Stomach (tissue), 9 donors: ENCODE data around the gene ACBD3. TPM values are rescaled to one million over a fixed set of nuclear protein-coding genes. Genes with fewer than 3 reads are reported as not detected.
"Not testable (repeated sequence)": the region's sequence is repeated elsewhere in the genome, so short reads cannot be mapped to it uniquely, and the experiment has no call there.

Experiments
- DNase-seq, 2 donors: peaks; one replicate each; pipeline versions ENCODE4 v3.0.0 to v3.0.0-alpha.2; 2013 to 2019
- H3K27ac ChIP-seq, 5 donors: fragments of 200-600 bp in 4 of 5; sonication (generic) in 4 of 5; one replicate each; pipeline ENCODE4 v1.5.1; 2013 to 2019; ENCODE audit warnings: mild to moderate bottlenecking in 1 of 5, moderate library complexity in 1 of 5
- H3K27me3 ChIP-seq, 3 donors: fragments of 200-600 bp; sonication (generic); one replicate each; pipeline ENCODE4 v1.5.1; 2017 to 2019; ENCODE audit warnings: mixed run types in 1 of 3
- H3K36me3 ChIP-seq, 4 donors: fragments of 200-600 bp; sonication (generic); 1 replicate in 3 of 4; 2 replicates in 1 of 4; pipeline ENCODE4 v1.5.1; 2016 to 2019
- H3K4me1 ChIP-seq, 4 donors: fragments of 200-600 bp; sonication (generic); one replicate each; pipeline ENCODE4 v1.5.1; 2016 to 2019
- H3K4me3 ChIP-seq, 4 donors: fragments of 200-600 bp; sonication (generic) in 3 of 4; one replicate each; pipeline ENCODE4 v1.5.1; 2016 to 2019; ENCODE audit warnings: mild to moderate bottlenecking in 1 of 4
- H3K9me3 ChIP-seq, 4 donors: fragments of 200-600 bp; sonication (generic); one replicate each; pipeline ENCODE4 v1.5.1; 2016 to 2019
- EP300 ChIP-seq: sonication (generic); formaldehyde crosslinking; IDR thresholded peaks from one replicate; pipeline ENCODE4 v1.6.1; 2017; ENCODE audit warnings: antibody characterized with exemption
- POLR2A ChIP-seq, 4 donors: fragments of 450-650 bp; IDR thresholded peaks; one replicate each; pipeline ENCODE4 v1.6.1; 2016; ENCODE audit warnings: antibody characterized with exemption in 4 of 4, control low read depth in 2 of 4, mild to moderate bottlenecking in 1 of 4, moderate library complexity in 1 of 4
- POLR2AphosphoS5 ChIP-seq, 3 donors: sonication (generic); formaldehyde crosslinking; IDR thresholded peaks; one replicate each; pipeline ENCODE4 v1.6.1; 2016; ENCODE audit warnings: antibody characterized with exemption in 3 of 3
- WGBS, 5 donors: extraction: QIAGEN DNeasy Blood & Tissue Kit in 3 of 5; methylation state at CpG; one replicate each; pipeline versions ENCODE4 v1.1.5 to v1.1.7; 2013 to 2018; 5-methylcytosine and 5-hydroxymethylcytosine counted together
- intact Hi-C: fragments of 100-400 bp; cut with DNase I; formaldehyde crosslinking; loops from one replicate; pipeline ENCODE4 v1.15.1; 2023; ENCODE audit warnings: low total_unique reads
- polyA plus RNA-seq, 3 donors: library from polyadenylated mRNA; stranded (reverse); fragments of 200-250 nt; gene quantifications; one replicate each; pipeline ENCODE4 v1.2.3, GENCODE V29; 2013
- total RNA-seq, 5 donors: library from RNA; depleted of rRNA; stranded (reverse); fragments of >200 nt; gene quantifications; one replicate each; pipeline versions ENCODE4 v1.1.0 to v1.2.3, GENCODE V29; 2014 to 2016
- TF ChIP-seq, protein P1 (sequence below), 7 experiments: fragments of 450-650 bp in 4 of 7; fragments of 200-600 bp in 3 of 7; sonication (generic) in 3 of 7; IDR thresholded peaks; one replicate each; pipeline ENCODE4 v1.5.1; 2016 to 2019; ENCODE audit warnings: antibody characterized with exemption in 7 of 7, control low read depth in 2 of 7, mild to moderate bottlenecking in 1 of 7
- donor health status: healthy with polysubstance abuse.
- donor health status: Bipolar disorder and iron deficiency.
- donor health status: healthy.

ACBD3 gene
- total and polyA plus RNA-seq, 8 donors, result 9.1 to 132 (median 35.5) TPM

DNA sequence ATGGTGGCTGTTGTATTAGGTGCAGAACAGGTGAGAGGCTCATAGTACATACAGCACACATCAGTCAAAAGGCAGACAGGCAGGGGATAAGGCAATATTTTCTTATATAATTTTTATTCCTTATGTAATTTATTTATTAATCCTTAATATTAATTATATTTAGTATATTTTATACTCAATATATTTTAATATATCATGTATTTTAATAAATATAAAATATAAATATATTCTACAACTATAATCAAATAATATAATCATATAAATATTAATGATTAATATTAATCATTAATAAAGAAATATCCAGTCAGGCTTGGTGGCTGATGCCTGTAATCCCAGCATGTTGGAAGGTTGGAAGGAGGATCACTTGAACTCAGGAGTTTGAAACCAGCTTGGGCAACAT is 17.7 kb upstream of the ACBD3 start:
- intact Hi-C loops, result no loop called here
- H3K4me1 ChIP-seq, result no peaks in the 10 kb centered on the region
- no peaks in the 10 kb centered on the region for H3K36me3 ChIP-seq
- H3K9me3 ChIP-seq, result no peaks in the 10 kb centered on the region
- no peak overlapping the region for H3K27ac ChIP-seq
- TF ChIP-seq POLR2AphosphoS5 (IDR thresholded peaks at IDR 0.05), result no peak
- no peak for TF ChIP-seq POLR2A (IDR thresholded peaks at IDR 0.05)
- TF ChIP-seq, protein P1, sequence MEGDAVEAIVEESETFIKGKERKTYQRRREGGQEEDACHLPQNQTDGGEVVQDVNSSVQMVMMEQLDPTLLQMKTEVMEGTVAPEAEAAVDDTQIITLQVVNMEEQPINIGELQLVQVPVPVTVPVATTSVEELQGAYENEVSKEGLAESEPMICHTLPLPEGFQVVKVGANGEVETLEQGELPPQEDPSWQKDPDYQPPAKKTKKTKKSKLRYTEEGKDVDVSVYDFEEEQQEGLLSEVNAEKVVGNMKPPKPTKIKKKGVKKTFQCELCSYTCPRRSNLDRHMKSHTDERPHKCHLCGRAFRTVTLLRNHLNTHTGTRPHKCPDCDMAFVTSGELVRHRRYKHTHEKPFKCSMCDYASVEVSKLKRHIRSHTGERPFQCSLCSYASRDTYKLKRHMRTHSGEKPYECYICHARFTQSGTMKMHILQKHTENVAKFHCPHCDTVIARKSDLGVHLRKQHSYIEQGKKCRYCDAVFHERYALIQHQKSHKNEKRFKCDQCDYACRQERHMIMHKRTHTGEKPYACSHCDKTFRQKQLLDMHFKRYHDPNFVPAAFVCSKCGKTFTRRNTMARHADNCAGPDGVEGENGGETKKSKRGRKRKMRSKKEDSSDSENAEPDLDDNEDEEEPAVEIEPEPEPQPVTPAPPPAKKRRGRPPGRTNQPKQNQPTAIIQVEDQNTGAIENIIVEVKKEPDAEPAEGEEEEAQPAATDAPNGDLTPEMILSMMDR (IDR thresholded peaks at IDR 0.05), result no peak
- TF ChIP-seq EP300, result no peak
- no peak overlapping the region for H3K4me3 ChIP-seq
- H3K27me3 ChIP-seq, result no peaks in the 10 kb centered on the region
- no peak for DNase-seq

DNA sequence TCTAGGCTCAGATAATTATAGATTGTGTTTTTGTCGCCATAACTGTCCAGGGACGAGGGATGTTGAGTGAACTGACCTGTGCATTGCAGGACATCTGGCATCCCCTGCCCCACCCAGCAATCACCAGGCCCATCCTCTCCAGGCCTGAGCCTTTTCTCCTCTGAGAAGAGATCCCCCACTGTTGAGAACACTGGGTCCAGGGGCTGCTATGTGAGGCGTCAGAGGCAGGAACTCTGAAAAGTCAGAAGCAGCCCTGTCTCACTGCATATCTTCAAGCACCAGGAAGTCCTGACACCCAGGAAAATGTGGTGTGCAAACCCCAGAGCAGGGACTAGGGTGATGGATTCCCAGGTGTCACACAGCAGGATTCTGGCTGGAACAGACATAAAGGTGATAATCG is 17.1 kb upstream of the ACBD3 start:
- Histone ChIP-seq H3K4me1 (no peaks in the 10 kb centered on the region), H3K36me3 (no peaks in the 10 kb centered on the region), H3K9me3 (no peaks in the 10 kb centered on the region), H3K4me3 (no peak overlapping the region), H3K27ac (no peak overlapping the region), H3K27me3 (no peaks in the 10 kb centered on the region)
- DNase-seq, result no peak
- TF ChIP-seq POLR2AphosphoS5 (IDR thresholded peaks at IDR 0.05) (no peak), POLR2A (IDR thresholded peaks at IDR 0.05) (no peak), EP300 (no peak)
- TF ChIP-seq, protein P1 (IDR thresholded peaks at IDR 0.05), result no peak
- 80 to 94% (median 88%) methylated on average over 4 of the region's 4 CpGs for WGBS, 5 donors
- intact Hi-C loops, result no loop called here

DNA sequence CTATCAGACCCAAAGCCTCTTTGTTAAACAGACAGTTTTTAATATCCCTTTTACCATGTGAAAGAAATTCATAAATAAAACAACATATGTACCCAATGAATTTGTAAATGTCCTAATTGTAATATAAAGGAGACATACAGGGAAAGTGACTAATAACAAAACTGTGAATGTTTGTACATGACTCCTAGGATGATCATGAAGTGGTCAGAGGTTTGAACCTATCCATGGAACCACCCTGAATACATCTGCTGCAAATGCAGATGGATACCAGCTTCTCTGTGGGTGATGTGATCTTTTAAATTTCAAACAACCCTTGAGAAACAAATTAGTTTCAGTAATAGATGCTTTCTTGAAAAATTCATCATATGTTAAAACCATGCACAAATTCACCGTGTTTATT is 16.7 kb upstream of the ACBD3 start:
- Histone ChIP-seq H3K27ac (no peak overlapping the region), H3K4me1 (no peaks in the 10 kb centered on the region), H3K36me3 (no peaks in the 10 kb centered on the region), H3K27me3 (no peaks in the 10 kb centered on the region), H3K4me3 (no peak overlapping the region), H3K9me3 (no peaks in the 10 kb centered on the region)
- DNase-seq, result no peak
- no peak for TF ChIP-seq POLR2AphosphoS5 (IDR thresholded peaks at IDR 0.05)
- TF ChIP-seq, protein P1 (IDR thresholded peaks at IDR 0.05), result no peak
- TF ChIP-seq EP300, result no peak
- no peak for TF ChIP-seq POLR2A (IDR thresholded peaks at IDR 0.05)
- 83 to 91% (median 90%) methylated on average over 1 of the region's 1 CpG for WGBS, 5 donors
- intact Hi-C loops, result no loop called here

DNA sequence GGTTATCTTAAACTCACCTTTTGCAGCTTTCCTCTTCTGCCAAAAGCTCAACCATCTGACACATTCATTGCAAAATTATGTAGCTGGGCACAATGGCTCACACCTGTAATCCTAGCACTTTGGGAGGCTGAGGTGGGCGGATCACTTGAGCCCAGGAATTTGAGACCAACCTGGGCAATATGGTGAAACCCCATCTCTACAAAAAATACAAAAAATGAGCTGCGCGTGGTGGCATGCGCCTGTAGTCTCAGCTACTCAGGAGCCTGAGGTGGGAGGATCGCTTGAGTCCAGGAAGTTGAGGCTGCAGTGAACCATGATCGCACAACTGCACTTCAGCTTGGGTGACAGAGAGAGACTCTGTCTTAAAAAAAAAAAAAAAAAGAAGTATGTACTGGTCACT is 16.1 kb upstream of the ACBD3 start:
- intact Hi-C loops, DNase-seq, H3K9me3 ChIP-seq, H3K27ac ChIP-seq, H3K27me3 ChIP-seq, H3K4me3 ChIP-seq, H3K36me3 ChIP-seq, H3K4me1 ChIP-seq: not testable (repeated sequence)
- WGBS, 5 donors, result 79 to 85% (median 84%) methylated on average over 6 of the region's 6 CpGs

DNA sequence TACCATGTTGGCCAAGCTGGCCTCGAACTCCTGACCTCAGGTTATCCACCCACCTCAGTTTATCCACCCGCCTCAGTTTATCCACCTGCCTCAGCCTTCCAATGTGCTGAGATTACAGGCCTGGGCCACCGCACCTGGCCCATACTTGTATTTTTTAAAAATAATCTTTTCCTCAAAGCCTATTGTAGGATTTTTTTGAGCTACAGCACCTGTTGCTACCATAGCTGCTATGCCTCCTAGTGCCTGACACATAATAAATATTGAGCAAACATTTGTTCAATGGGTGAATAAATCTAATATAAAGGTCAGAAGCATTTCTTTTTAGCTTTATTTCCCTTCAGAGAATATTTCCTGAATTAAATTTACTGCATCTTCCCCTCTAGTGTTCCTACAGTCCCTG is 15.7 kb upstream of the ACBD3 start:
- no peaks in the 10 kb centered on the region for H3K36me3 ChIP-seq
- H3K27ac ChIP-seq, result no peak overlapping the region
- WGBS, 5 donors, result 64 to 77% (median 75%) methylated on average over 3 of the region's 3 CpGs
- no peak overlapping the region for H3K4me3 ChIP-seq
- no peak for TF ChIP-seq POLR2A (IDR thresholded peaks at IDR 0.05)
- TF ChIP-seq EP300, result no peak
- no peak for TF ChIP-seq POLR2AphosphoS5 (IDR thresholded peaks at IDR 0.05)
- TF ChIP-seq, protein P1 (IDR thresholded peaks at IDR 0.05), result no peak
- intact Hi-C loops, result no loop called here
- DNase-seq, result no peak
- peaks cover 0 to under 1% (median 0%) of the 10 kb centered on the region in 4 donors for H3K4me1 ChIP-seq
- no peaks in the 10 kb centered on the region for H3K9me3 ChIP-seq
- H3K27me3 ChIP-seq, result no peaks in the 10 kb centered on the region
